ENCODE data around the gene EPB41L4A. TPM values are rescaled to one million over a fixed set of nuclear protein-coding genes. Genes with fewer than 3 reads are reported as not detected.

Gene EPB41L4A
- total RNA-seq, 1 donor from 2014 or later: 27.5 TPM

- no peak overlapping the region for H3K4me3 ChIP-seq
- no peaks in the 10 kb centered on the region for H3K36me3 ChIP-seq
- H3K9me3 ChIP-seq: no peaks in the 10 kb centered on the region
- no peaks in the 10 kb centered on the region for H3K27me3 ChIP-seq
- intact Hi-C loops (cut with DNase I): no loop called here
- TF ChIP-seq POLR2A (IDR thresholded peaks at IDR 0.05): no peak
- no peak for TF ChIP-seq CTCF (IDR thresholded peaks at IDR 0.05)
- TF ChIP-seq POLR2AphosphoS5 (IDR thresholded peaks at IDR 0.05; ENCODE audit: insufficient read depth in 1 of 2, low read depth in 1 of 2): no peak
- no peak overlapping the region for H3K27ac ChIP-seq
- no peak for DNase-seq (ENCODE audit: extremely low spot score in 2 of 2)
- peaks cover 16% of the 10 kb centered on the region for H3K4me1 ChIP-seq
Observed at GRCh38 chr5:112379542-112380325, 39.3 kb downstream of the EPB41L4A start.

GRCh38 chr5:112374818-112375217 lies 44.3 kb downstream of the EPB41L4A start:
- Histone ChIP-seq H3K27ac (no peak overlapping the region), H3K4me3 (no peak overlapping the region), H3K9me3 (no peaks in the 10 kb centered on the region), H3K36me3 (no peaks in the 10 kb centered on the region), H3K27me3 (no peaks in the 10 kb centered on the region), H3K4me1 (peaks cover 20% of the 10 kb centered on the region)
- intact Hi-C loops (cut with DNase I): no loop called here
- DNase-seq (ENCODE audit: extremely low spot score in 2 of 2): no peak
- TF ChIP-seq CTCF (IDR thresholded peaks at IDR 0.05) (no peak), POLR2AphosphoS5 (IDR thresholded peaks at IDR 0.05; ENCODE audit: insufficient read depth in 1 of 2, low read depth in 1 of 2) (no peak), POLR2A (IDR thresholded peaks at IDR 0.05) (no peak)

- H3K27ac ChIP-seq: no peak overlapping the region
- no peak overlapping the region for H3K4me3 ChIP-seq
- intact Hi-C loops (cut with DNase I): no loop called here
- no peak for TF ChIP-seq CTCF (IDR thresholded peaks at IDR 0.05)
- no peak for TF ChIP-seq POLR2A (IDR thresholded peaks at IDR 0.05)
- TF ChIP-seq POLR2AphosphoS5 (IDR thresholded peaks at IDR 0.05; ENCODE audit: insufficient read depth in 1 of 2, low read depth in 1 of 2): no peak
- no peak for DNase-seq (ENCODE audit: extremely low spot score in 2 of 2)
- H3K27me3 ChIP-seq: no peaks in the 10 kb centered on the region
- no peaks in the 10 kb centered on the region for H3K9me3 ChIP-seq
- H3K36me3 ChIP-seq: no peaks in the 10 kb centered on the region
- peaks cover 20% of the 10 kb centered on the region for H3K4me1 ChIP-seq
Observed at GRCh38 chr5:112374356-112374755, 44.7 kb downstream of the EPB41L4A start.

GRCh38 chr5:112373885-112374284 lies 45.2 kb downstream of the EPB41L4A start:
- H3K27ac ChIP-seq: no peak overlapping the region
- no peaks in the 10 kb centered on the region for H3K27me3 ChIP-seq
- H3K36me3 ChIP-seq: no peaks in the 10 kb centered on the region
- H3K9me3 ChIP-seq: no peaks in the 10 kb centered on the region
- H3K4me3 ChIP-seq: no peak overlapping the region
- DNase-seq (ENCODE audit: extremely low spot score in 2 of 2): no peak
- peaks cover 20% of the 10 kb centered on the region for H3K4me1 ChIP-seq
- TF ChIP-seq POLR2A (IDR thresholded peaks at IDR 0.05) (no peak), CTCF (IDR thresholded peaks at IDR 0.05) (no peak), POLR2AphosphoS5 (IDR thresholded peaks at IDR 0.05; ENCODE audit: insufficient read depth in 1 of 2, low read depth in 1 of 2) (no peak)
- intact Hi-C loops (cut with DNase I): no loop called here

- TF ChIP-seq POLR2AphosphoS5 (IDR thresholded peaks at IDR 0.05; ENCODE audit: insufficient read depth in 1 of 2, low read depth in 1 of 2) (no peak), POLR2A (IDR thresholded peaks at IDR 0.05) (no peak)
- Histone ChIP-seq H3K27ac (no peak overlapping the region), H3K36me3 (no peaks in the 10 kb centered on the region), H3K4me1 (peaks cover 20% of the 10 kb centered on the region), H3K9me3 (no peaks in the 10 kb centered on the region), H3K27me3 (no peaks in the 10 kb centered on the region), H3K4me3 (no peak overlapping the region)
- no peak for DNase-seq (ENCODE audit: extremely low spot score in 2 of 2)
- intact Hi-C loops (cut with DNase I): no loop called here
Observed at GRCh38 chr5:112372543-112372942, 46.5 kb downstream of the EPB41L4A start.
